Measurements from ENCODE around the gene S100A3.
"Not testable (repeated sequence)": the region's sequence is repeated elsewhere in the genome, so short reads cannot be mapped to it uniquely, and the experiment has no call there.

S100A3 gene

DNA sequence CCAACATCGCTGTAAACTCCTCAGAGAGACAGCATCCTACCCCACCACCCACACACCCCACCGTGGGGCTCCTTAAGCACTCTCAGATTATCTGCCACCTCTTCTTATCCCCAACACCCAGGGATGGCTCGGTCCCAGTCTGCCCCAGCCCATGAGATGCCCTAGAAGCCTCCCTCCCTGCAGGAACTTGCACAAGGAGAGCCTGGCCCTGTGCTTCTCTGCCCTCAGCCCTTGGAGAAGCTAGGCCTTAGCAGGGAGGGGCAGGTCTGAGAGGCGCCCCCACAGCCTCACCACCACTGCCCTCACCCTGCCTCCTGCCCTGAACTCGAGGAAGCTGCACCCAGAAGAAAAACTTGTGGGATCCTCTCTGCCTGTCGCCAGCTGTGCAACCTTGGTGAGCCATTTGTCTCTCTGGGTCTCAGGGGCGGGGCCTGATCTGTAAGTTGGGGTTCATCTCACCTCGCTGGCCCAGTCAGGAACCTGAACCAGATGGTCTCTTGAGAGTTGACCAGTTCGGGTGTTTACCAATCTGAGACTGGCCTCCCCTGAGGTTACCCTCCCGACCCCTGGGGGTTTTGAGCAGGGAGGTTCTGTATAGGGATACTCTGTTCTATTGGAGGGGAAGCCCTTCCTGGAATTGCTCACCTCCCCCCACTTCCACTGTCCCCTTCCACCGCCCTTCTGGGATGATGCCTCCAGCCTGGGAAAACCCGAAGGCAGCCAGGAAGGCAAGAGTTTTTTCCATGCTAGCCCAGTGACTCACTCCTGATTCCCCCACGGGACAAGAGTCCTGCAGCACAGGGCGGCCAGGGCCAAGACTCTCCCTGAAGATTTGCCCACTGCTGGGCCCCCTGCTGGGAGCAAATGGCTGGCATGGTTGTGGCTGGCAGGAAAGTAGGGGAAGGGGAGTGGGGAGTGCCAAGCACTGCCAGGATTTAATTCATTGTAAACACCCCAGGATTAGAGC is at the start of gene S100A3:
TSS of gene S100A3 (minus strand) at position 537 of the 967 bp plus-strand sequence. CDS start 773 bp downstream, outside the sequence.
- DNase-seq (ENCODE audit: low read depth, low spot score) = peak; percentile 94

DNA sequence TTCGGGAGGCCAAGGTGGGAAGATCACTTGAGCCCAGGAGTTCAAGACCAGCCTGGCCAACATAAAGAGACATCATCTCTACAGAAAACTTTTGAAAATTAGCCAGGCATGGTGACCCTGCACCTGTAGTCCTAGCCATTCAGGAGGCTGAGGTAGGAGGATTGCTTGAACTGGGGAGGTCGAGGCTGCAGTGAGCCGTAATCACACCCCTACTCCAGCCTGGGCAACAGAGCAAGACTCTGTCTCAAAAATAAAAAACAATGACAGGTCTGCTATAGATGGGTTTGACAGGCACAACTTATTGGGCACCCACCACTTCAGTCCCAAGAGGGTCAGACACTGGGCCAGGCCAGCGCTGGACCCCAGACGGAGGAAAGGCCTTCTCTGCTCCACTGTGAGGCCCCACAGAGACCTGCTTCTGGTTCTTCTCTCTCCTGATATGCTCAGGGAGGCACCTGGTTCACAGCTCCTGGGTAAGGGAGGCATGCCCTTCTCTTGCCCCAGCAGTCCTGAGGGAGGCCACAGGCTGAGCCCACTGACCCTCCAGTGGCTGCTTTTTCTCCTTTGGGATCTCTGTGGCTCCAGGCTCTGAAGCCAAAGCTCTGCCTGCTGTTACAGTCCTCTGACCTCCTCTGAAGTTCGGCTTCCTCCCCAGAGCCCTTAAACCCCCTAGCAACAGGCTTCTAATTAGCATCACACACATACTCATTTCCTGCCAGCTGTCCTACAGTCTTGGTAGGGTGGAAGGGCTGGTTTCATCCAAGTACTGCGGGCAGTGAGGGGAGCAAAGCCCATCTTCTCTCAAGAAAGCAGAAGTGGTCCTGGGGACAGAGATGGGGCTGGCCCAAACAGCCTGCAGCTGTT is 49.5 kb upstream of the S100A3 start:
- DNase-seq (ENCODE audit: low read depth, low spot score) = peak; percentile 57

DNA sequence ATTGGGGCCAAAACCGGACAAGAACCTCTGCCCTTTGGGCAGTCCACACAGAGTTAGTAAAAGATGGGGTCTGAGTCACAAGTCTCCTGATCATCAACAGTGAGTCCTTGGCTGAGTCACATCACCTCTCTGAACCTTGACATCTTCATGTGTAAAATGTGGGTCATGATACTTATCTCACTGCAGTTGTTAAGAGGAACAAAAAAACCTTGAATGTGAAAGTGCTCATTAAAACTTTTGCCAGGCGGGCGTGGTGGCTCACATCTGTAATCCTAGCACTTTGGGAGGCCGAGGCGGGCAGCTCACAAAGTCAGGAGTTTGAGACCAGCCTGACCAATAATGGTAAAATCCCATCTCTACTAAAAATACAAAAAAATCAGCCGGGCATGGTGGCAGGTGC is 48.1 kb upstream of the S100A3 start:
- DNase-seq (ENCODE audit: low read depth, low spot score) = no peak

DNA sequence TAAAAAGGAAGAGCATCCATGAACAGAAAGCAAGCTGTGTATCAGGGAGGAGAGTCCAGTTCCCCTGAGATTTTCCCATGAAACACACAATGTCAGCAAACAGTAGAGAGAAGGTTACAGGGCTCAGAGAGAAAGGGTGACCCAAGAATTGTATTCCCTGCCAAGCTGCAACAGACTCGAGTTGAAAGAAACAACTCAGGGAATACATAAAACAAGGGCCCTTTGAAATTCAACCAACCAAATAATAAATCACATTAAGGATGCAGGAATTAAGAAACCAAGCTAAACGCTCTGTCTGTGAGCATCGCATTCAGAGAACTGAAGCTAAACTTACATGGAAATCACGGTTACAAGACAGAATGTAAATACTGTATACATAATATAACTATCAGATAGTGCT is 43.7 kb upstream of the S100A3 start:
- DNase-seq (ENCODE audit: low read depth, low spot score) = peak; percentile 58

DNA sequence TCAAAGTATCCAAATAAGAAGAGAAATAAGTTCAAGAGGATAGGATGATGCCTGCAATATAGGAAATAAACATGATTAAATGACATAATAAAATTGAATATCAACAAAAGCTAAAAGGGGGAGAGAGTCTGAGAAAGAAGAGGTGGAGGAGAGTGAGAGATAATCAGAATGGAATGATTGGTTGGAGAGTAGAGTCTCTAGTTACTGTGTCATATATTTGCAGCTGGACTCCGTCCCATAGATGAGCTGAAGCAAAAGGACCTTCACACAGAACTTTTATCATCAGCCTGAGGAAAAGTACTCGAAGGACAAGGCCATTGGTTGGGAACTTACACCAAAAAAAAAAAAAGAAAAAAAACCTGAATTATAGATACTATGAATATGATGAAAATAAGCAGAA is 39.4 kb upstream of the S100A3 start:
- no peak for DNase-seq (ENCODE audit: low read depth, low spot score)

GRCh38 chr1:153588033-153588432 is 39.0 kb upstream of the S100A3 start:
- DNase-seq (ENCODE audit: low read depth, low spot score) = not testable (repeated sequence)

DNA sequence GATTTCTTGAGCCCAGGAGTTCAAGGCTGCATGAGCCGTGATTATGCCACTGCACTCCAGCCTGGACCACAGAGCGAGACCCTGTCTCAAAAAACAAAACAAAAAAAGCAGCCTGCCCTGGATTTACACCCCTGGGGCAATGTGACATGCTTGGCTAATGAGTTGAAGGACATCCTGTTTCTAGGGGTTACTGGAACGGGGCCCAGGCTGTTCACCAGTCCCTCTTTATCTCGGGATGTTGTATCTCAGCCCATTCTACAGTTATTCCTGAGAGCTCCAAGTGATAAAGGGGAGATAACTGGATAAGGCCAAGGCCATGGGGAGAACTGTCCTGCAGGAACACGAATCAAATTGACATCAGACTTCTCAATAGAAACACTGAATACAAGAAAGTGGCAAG is 38.3 kb upstream of the S100A3 start:
- no peak for DNase-seq (ENCODE audit: low read depth, low spot score)

- no peak for DNase-seq (ENCODE audit: low read depth, low spot score)
These were observed 37.3 kb upstream of the S100A3 start for GRCh38 chr1:153586347-153586746.

GRCh38 chr1:153585006-153585405 is 35.9 kb upstream of the S100A3 start:
- no peak for DNase-seq (ENCODE audit: low read depth, low spot score)

DNA sequence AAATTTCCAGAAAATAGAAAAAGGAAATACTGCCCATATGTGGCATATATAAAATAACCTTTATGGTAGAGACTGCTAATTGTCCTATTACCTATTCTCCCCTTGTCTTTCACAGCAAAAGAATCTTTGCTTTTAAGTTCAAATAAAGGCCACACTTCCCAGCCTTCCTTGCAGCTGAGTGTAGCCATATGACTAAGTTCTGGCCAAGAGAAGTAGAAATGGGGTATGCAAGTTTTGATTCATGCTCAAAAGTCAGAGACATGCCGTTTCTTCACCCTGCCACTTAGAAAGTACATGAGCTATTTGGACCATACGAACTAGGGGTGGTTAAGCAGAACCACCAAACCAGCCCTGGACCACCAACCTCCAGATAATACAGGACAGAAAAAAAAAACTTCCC is 34.9 kb upstream of the S100A3 start:
- peak; percentile 27 for DNase-seq (ENCODE audit: low read depth, low spot score)

GRCh38 chr1:153583514-153583913 is 34.5 kb upstream of the S100A3 start:
- DNase-seq (ENCODE audit: low read depth, low spot score) = not testable (repeated sequence)

DNA sequence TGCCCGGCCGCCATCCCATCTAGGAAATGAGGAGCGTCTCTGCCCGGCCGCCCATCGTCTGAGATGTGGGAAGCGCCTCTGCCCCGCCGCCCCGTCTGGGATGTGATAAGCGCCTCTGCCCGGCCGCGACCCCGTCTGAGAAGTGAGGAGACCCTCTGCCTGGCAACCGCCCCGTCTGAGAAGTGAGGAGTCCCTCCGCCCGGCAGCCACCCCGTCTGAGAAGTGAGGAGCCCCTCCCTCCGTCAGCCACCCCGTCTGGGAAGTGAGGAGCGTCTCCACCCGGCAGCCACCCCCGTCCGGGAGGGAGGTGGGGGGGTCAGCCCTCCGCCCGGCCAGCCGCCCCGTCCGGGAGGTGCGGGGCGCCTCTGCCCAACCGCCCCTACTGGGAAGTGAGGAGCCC is 33.8 kb upstream of the S100A3 start:
- not testable (repeated sequence) for DNase-seq (ENCODE audit: low read depth, low spot score)

DNA sequence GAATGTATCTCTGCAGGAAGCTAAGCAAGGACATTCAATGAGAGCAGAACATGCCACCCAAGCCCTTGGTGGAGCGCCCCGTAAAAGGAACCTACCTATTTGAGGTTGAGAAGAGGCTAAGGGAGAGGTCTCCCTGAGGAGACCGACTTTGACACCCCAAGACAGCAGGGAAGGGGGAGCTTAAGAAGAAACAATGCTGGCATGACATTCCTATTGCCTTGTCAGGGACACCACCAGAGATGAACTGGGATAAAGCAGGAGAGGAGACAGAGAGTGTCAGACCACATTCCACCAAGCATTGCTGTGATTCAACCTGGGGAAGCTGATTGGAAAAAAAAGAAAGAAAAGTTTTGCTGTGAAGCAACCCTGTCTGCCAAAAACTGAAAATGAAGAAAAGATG is 29.9 kb upstream of the S100A3 start:
- DNase-seq (ENCODE audit: low read depth, low spot score) = no peak

DNA sequence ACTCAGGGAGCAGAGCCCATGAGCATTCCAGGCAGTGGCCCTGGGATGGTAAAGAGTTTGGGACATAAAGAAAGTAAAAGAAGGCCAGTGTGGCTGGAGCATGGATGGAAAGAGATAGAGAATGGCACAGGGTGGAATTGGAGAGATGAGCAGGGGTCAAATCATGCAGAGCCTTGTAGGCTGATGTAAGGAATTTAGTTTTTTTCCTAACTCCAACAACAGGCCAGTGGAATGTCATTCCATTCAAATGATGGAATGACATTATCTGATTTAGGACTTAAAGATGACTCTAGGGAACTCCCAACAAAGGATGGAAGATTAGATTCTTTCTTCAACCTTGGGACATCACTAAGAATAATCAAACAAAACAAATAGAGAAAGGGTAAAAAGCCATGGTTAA is 29.4 kb upstream of the S100A3 start:
- DNase-seq (ENCODE audit: low read depth, low spot score) = no peak

GRCh38 chr1:153577624-153578051 is 28.6 kb upstream of the S100A3 start:
- DNase-seq (ENCODE audit: low read depth, low spot score) = no peak

DNA sequence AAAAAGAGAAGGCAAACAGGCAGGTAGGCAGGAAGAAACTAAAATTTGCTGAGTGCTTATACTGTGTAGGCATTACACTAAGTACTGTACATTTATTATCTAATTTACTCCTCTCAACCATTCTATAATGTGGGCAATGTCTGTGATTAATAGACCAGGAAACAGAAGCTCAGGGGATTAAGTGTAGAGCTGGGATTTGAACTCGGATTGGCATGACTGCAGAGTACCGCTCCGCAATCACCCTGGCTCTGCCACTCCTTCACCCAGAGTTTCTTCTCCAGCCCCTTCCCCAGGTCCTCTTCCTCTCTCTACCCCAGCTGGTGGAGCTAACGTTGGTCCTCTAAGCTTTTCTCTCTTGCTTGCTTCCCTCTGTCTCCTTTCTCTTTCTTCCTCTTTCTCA is 28.1 kb upstream of the S100A3 start:
- DNase-seq (ENCODE audit: low read depth, low spot score) = no peak

- DNase-seq (ENCODE audit: low read depth, low spot score) = not testable (repeated sequence)
These were observed 26.4 kb upstream of the S100A3 start for GRCh38 chr1:153575497-153575896.

DNA sequence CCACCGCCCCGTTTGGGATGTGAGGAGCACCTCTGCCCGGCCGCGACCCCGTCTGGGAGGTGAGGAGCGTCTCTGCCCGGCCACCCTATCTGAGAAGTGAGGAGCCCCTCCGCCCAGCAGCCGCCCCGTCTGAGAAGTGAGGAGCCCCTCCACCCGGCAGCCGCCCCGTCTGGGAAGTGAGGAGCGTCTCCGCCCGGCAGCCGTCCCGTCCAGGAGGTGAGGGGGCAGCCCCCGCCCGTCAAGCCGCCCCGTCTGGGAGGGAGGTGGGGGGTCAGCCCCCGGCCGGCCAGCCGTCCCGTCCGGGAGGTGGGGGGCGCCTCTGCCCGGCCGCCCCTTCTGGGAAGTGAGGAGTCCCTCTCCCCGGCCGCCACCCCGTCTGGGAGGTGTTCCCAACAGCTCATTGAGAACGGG is 26.0 kb upstream of the S100A3 start:
- DNase-seq (ENCODE audit: low read depth, low spot score) = not testable (repeated sequence)

DNA sequence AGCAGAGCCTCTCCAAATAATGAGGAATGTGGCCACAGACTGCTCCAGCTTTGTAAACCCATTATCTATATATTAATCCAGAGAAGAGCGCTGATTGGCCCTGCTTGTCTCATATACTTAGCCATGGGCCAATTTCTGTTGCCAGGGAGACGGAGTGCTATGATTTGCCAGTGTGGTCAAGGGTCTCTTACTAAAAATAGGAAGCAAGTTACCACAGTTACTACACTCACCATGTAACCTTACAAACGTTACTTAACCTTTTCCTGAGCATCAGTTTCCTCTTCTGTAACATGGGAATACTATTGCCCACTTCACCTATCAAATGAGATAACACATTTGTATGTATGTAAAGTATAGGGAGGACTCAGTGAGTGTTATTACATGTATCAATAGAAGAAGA is 24.3 kb upstream of the S100A3 start:
- no peak for DNase-seq (ENCODE audit: low read depth, low spot score)

GRCh38 chr1:153572569-153573015 is 23.5 kb upstream of the S100A3 start:
- peak; percentile 91 for DNase-seq (ENCODE audit: low read depth, low spot score)

DNA sequence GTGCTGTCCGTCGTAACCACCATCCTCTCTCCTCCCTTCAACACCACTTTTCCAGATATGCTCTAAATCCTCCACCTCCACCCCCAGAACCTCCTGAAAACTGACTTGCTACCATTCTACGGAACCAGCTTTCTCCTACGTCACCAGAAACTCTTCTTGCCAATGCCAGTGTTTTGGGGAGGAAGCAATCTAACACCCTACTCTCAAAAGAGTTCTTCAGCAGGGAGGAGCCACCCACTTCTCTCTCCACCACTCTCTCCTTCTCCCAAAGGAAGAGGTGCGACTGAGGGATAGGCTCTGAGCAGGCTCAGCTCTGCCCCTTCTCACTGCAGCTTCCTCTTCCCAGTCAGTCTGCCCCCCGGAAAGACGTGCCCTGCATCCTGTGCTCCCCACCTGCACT is 22.6 kb upstream of the S100A3 start:
- DNase-seq (ENCODE audit: low read depth, low spot score) = no peak

- DNase-seq (ENCODE audit: low read depth, low spot score) = no peak
These were observed 21.8 kb upstream of the S100A3 start for GRCh38 chr1:153570874-153571273.
